ENCODE measurements around the gene NUP85. TPM values are rescaled to one million over a fixed set of nuclear protein-coding genes. Genes with fewer than 3 reads are reported as not detected.
A peak's percentile ranks its signal among the peaks of the same experiment; 100 is the strongest.
"Not testable (repeated sequence)": the region's sequence is repeated elsewhere in the genome, so short reads cannot be mapped to it uniquely, and the experiment has no call there.

The NUP85 gene, protein sequence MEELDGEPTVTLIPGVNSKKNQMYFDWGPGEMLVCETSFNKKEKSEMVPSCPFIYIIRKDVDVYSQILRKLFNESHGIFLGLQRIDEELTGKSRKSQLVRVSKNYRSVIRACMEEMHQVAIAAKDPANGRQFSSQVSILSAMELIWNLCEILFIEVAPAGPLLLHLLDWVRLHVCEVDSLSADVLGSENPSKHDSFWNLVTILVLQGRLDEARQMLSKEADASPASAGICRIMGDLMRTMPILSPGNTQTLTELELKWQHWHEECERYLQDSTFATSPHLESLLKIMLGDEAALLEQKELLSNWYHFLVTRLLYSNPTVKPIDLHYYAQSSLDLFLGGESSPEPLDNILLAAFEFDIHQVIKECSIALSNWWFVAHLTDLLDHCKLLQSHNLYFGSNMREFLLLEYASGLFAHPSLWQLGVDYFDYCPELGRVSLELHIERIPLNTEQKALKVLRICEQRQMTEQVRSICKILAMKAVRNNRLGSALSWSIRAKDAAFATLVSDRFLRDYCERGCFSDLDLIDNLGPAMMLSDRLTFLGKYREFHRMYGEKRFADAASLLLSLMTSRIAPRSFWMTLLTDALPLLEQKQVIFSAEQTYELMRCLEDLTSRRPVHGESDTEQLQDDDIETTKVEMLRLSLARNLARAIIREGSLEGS
- 56.8 TPM for polyA plus RNA-seq (2013, experiment 1 of 2)
- polyA plus RNA-seq (2013, experiment 2 of 2), result 51.3 TPM

DNA sequence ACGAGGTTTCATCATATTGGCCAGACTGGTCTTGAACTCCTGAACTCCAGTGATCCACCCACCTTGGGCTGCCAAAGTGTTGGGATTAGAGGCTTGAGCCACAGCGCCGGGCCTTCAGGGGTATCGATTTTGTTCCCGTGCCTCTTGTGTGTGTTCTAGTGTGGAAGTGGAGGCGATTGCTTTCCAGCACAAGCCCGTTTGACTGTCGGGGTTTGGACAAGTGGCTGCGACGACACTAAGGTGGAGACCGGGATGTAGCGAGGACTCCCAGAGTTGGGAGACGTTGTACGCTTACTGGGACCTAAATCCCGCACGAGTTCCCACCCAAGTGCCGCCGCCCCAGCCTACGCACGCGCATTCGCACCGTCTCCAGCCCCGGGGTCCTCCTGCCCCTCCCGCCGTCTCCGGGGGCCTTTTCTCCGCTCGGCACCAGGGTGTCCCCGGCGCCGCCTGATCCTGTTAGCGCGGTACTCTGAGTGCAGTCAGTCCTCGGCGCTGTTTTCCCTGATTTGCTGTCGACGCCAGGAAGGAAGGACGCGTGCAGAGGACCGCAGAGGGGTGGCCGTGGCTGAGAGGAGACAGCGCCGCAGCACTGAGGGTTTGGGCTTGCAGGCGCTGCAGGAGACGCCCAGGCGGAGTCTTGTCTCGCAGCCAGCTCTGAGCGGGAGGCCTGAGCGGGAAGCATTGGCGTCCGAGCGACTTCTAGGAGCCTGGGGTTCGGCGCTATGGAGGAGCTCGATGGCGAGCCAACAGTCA lies at the start of gene NUP85:
NUP85 (plus strand) TSS at position 643 of the 756 bp plus-strand sequence; CDS start at position 726, 83 bp downstream.
- 1% methylated on average over 54 to 55 of the region's 57 CpGs for WGBS, 2 experiments (ENCODE audit: insufficient coverage in 2 of 2)
- Histone ChIP-seq H3K36me3 (ENCODE audit: control insufficient read depth, insufficient read depth, low read length) (peaks cover 24% of the 10 kb centered on the region), H3K4me1 (ENCODE audit: control insufficient read depth, insufficient read depth, low read length, poor library complexity, severe bottlenecking) (no peaks in the 10 kb centered on the region), H3K4me3 (ENCODE audit: extremely low read depth, insufficient read depth, low read length, poor library complexity, severe bottlenecking) (peak within 1 kb of the TSS; percentile 95), H3K9me3 (ENCODE audit: control insufficient read depth, low read length) (no peaks in the 10 kb centered on the region), H3K27ac (ENCODE audit: low read depth, low read length, severe bottlenecking) (peak within 1 kb of the TSS; percentile 100)

DNA sequence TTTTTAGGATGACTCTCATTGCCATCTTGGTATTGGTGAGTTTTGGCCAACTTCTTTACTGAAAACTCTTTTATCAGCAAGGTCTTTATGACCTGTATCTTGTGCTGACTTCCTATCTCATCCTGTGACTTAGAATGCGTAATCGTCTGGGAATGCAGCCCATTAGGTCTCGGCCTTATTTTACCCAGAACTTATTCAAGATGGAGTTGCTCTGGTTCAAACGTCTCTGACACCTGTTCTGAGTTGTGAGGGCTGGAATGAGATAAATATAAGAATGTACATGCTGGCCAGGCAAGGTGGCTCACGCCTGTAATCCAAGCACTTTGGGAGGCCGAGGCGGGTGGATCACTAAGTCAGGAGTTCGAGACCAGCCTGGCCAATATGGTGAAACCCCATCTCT lies 47.0 kb upstream of the NUP85 start:
- H3K36me3 ChIP-seq (ENCODE audit: control insufficient read depth, insufficient read depth, low read length), result peaks cover 20% of the 10 kb centered on the region
- not testable (repeated sequence) for H3K27ac ChIP-seq (ENCODE audit: low read depth, low read length, severe bottlenecking); H3K9me3 ChIP-seq (ENCODE audit: control insufficient read depth, low read length); H3K4me1 ChIP-seq (ENCODE audit: control insufficient read depth, insufficient read depth, low read length, poor library complexity, severe bottlenecking); H3K4me3 ChIP-seq (ENCODE audit: extremely low read depth, insufficient read depth, low read length, poor library complexity, severe bottlenecking)
- WGBS, 2 experiments (ENCODE audit: insufficient coverage in 2 of 2), result 95 to 98% methylated on average over 6 to 7 of the region's 8 CpGs

DNA sequence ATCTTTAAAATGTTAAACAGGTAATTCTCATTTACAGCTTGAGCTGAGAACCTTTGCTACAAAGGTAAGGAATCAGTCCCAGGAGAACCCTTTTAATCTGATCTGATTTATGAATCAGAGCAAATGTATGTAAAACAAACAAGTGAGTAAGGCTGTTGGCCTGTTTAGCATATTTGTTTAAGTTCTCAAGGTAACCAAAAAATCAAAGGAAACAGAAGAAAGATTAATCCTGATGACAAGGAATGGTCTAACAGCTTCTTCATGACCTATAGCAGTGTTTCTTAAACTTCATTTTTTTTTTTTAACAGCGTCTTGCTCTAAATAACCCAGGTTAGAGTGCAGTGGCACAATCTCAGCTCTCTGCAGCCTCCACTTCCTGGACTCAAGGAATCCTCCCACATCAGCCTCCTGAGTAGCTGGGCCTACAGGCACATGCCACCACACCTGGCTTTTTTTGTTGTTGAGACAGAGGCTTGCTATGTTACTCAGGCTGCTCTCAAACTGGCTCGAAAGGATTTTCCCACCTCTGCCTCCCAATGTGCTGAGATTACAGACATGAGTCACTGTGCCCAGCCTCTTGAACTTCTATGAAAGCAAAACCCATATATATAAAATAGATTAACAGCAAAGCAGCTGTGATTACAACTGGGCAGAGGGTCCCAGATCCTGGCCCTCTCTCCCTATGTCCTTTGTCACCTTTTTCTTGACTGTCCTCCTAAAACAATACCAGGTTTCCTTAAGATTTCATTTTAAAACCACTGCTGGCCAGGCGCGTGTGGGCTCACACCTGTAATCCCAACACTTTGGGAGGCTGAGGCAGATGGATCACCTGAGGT lies 46.1 kb upstream of the NUP85 start:
- H3K4me1 ChIP-seq (ENCODE audit: control insufficient read depth, insufficient read depth, low read length, poor library complexity, severe bottlenecking), result peaks cover 10% of the 10 kb centered on the region
- H3K36me3 ChIP-seq (ENCODE audit: control insufficient read depth, insufficient read depth, low read length), result peaks cover 25% of the 10 kb centered on the region
- no peaks in the 10 kb centered on the region for H3K9me3 ChIP-seq (ENCODE audit: control insufficient read depth, low read length)
- peak overlapping the region; percentile 30 for H3K27ac ChIP-seq (ENCODE audit: low read depth, low read length, severe bottlenecking)
- 94 to 100% methylated on average over 2 to 3 of the region's 4 CpGs for WGBS, 2 experiments (ENCODE audit: insufficient coverage in 2 of 2)
- H3K4me3 ChIP-seq (ENCODE audit: extremely low read depth, insufficient read depth, low read length, poor library complexity, severe bottlenecking), result no peak overlapping the region

DNA sequence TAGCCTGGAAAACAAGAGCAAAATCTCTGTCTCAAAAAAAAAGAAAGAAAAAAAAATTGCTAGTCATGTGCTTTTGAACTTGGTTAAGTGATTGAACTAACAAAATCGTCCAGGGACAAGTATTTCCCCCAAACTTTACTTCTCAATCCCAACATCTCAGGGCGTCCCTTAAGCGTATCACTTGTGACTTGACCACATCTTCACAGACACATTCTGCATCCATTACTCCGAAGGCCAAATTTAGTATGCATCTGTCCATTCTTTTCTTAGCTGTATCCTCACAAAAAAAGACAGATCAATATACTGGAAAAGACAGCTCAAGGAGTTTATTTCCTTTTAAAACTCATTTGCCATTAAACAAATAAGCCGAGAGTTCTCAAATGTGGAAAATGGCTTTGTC lies 45.3 kb upstream of the NUP85 start:
- Histone ChIP-seq H3K27ac (ENCODE audit: low read depth, low read length, severe bottlenecking) (no peak overlapping the region), H3K36me3 (ENCODE audit: control insufficient read depth, insufficient read depth, low read length) (peaks cover 32% of the 10 kb centered on the region), H3K4me1 (ENCODE audit: control insufficient read depth, insufficient read depth, low read length, poor library complexity, severe bottlenecking) (peaks cover 5% of the 10 kb centered on the region), H3K4me3 (ENCODE audit: extremely low read depth, insufficient read depth, low read length, poor library complexity, severe bottlenecking) (no peak overlapping the region), H3K9me3 (ENCODE audit: control insufficient read depth, low read length) (no peaks in the 10 kb centered on the region)
- 88 to 96% methylated on average over 4 of the region's 5 CpGs for WGBS, 2 experiments (ENCODE audit: insufficient coverage in 2 of 2)

DNA sequence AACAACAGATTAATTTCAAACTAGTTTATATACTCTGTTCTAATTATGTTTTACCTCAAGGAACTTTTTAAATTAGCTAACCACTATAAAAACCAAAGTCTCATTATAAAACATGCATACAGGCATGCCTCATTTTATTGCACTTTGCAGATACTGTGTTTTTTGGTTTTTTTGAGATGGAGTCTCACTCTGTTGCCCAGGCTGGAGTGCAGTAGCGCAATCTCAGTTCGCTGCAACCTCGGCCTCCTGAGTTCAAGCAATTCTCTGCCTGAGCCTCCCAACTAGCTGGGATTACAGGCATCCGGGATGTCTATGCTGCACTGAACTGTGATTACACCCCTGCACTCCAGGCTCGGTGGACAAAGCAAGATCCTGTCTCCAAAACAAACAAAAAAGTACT lies 42.4 kb upstream of the NUP85 start:
- Histone ChIP-seq H3K4me1 (ENCODE audit: control insufficient read depth, insufficient read depth, low read length, poor library complexity, severe bottlenecking) (peaks cover 4% of the 10 kb centered on the region), H3K9me3 (ENCODE audit: control insufficient read depth, low read length) (no peaks in the 10 kb centered on the region), H3K36me3 (ENCODE audit: control insufficient read depth, insufficient read depth, low read length) (peaks cover 44% of the 10 kb centered on the region), H3K27ac (ENCODE audit: low read depth, low read length, severe bottlenecking) (no peak overlapping the region), H3K4me3 (ENCODE audit: extremely low read depth, insufficient read depth, low read length, poor library complexity, severe bottlenecking) (no peak overlapping the region)
- WGBS, 2 experiments (ENCODE audit: insufficient coverage in 2 of 2), result 87 to 97% methylated on average over 5 of the region's 5 CpGs

DNA sequence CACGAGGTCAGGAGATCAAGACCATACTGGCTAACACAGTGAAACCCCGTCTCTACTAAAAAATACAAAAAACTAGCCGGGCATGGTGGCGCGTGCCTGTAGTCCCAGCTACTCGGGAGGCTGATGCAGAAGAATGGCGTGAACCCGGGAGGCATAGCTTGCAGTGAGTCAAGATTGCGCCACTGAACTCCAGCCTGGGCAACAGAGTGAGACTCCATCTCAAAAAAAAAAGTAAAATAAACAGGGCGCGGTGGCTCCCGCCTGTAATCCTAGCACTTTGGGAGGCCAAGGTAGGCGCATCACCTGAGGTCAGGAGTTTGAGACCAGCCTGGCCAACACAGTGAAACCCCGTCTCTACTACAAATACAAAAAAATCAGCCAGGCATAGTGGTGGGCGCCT lies 40.9 kb upstream of the NUP85 start:
- H3K4me1 ChIP-seq (ENCODE audit: control insufficient read depth, insufficient read depth, low read length, poor library complexity, severe bottlenecking); H3K27ac ChIP-seq (ENCODE audit: low read depth, low read length, severe bottlenecking); H3K4me3 ChIP-seq (ENCODE audit: extremely low read depth, insufficient read depth, low read length, poor library complexity, severe bottlenecking); H3K9me3 ChIP-seq (ENCODE audit: control insufficient read depth, low read length): not testable (repeated sequence)
- WGBS, 2 experiments (ENCODE audit: insufficient coverage in 2 of 2), result 82 to 98% methylated on average over 11 to 12 of the region's 15 CpGs
- peaks cover 53% of the 10 kb centered on the region for H3K36me3 ChIP-seq (ENCODE audit: control insufficient read depth, insufficient read depth, low read length)

DNA sequence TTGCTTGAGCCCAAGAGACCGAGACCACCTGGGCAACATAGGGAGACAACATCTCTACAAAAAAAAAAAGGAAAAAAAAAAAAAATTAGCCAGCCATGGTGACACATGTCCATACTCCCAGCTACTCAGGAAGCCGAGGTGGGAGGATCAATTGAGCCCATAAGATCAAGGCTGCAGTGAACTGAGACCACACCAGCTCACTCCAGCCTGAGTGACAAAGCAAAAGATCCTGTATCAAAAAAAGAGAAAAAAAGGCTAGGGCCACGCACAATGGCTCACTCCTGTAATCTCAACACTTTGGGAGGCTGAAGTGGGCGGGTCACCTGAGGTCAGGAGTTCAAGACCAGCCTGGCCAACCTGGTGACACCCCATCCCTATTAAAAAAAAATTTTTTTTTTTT lies 36.5 kb upstream of the NUP85 start:
- Histone ChIP-seq H3K4me3 (ENCODE audit: extremely low read depth, insufficient read depth, low read length, poor library complexity, severe bottlenecking) (no peak overlapping the region), H3K27ac (ENCODE audit: low read depth, low read length, severe bottlenecking) (no peak overlapping the region), H3K4me1 (ENCODE audit: control insufficient read depth, insufficient read depth, low read length, poor library complexity, severe bottlenecking) (no peaks in the 10 kb centered on the region), H3K36me3 (ENCODE audit: control insufficient read depth, insufficient read depth, low read length) (peaks cover 84% of the 10 kb centered on the region), H3K9me3 (ENCODE audit: control insufficient read depth, low read length) (no peaks in the 10 kb centered on the region)
- WGBS, 2 experiments (ENCODE audit: insufficient coverage in 2 of 2), result 90% methylated on average over 2 of the region's 4 CpGs; no CpG with 5 or more reads in 1 of the 2 experiments

DNA sequence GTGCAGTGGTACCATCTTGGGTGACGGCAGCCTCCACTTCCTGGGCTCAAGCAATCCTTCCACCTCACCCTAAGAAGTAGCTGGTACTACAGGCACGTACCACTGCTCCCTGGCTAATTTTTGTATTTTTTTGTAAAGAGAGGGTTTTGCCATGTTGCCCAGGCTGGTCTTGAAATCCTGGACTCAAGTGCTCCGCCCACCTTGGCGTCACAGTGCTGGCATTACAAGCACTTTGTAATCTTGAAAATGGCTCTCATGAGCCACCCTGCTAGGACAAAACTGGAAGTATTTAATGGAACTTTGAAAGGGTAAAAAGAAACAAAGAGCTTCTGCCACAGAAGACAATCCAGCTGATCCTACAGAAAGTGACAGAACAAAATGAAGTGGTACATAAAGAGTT lies 32.0 kb upstream of the NUP85 start:
- Histone ChIP-seq H3K4me1 (ENCODE audit: control insufficient read depth, insufficient read depth, low read length, poor library complexity, severe bottlenecking) (no peaks in the 10 kb centered on the region), H3K36me3 (ENCODE audit: control insufficient read depth, insufficient read depth, low read length) (peaks cover 94% of the 10 kb centered on the region), H3K27ac (ENCODE audit: low read depth, low read length, severe bottlenecking) (no peak overlapping the region), H3K4me3 (ENCODE audit: extremely low read depth, insufficient read depth, low read length, poor library complexity, severe bottlenecking) (no peak overlapping the region), H3K9me3 (ENCODE audit: control insufficient read depth, low read length) (no peaks in the 10 kb centered on the region)
- WGBS, 2 experiments (ENCODE audit: insufficient coverage in 2 of 2), result 95 to 100% methylated on average over 2 of the region's 4 CpGs

DNA sequence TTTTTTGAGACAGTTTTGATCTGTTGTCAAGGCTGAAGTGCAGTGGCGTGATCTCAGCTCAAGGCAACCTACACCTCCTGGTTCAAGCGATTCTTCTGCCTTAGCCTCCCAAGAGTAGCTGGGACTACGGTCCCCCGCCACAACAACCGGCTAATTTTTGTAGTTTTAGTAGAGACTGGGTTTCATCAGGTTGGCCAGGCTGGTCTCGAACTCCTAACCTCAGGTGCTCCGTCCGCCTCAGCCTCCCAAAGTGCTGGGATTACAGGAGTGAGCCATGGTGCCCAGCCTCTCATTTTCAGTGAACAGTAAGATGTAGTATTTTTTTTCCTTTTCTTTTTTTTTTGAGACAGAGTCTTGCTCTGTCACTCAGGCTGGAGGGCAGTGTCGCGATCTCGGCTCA lies 30.5 kb upstream of the NUP85 start:
- H3K4me3 ChIP-seq (ENCODE audit: extremely low read depth, insufficient read depth, low read length, poor library complexity, severe bottlenecking), result no peak overlapping the region
- peaks cover 95% of the 10 kb centered on the region for H3K36me3 ChIP-seq (ENCODE audit: control insufficient read depth, insufficient read depth, low read length)
- no peak overlapping the region for H3K27ac ChIP-seq (ENCODE audit: low read depth, low read length, severe bottlenecking)
- 95 to 100% methylated on average over 9 to 11 of the region's 11 CpGs for WGBS, 2 experiments (ENCODE audit: insufficient coverage in 2 of 2)
- no peaks in the 10 kb centered on the region for H3K4me1 ChIP-seq (ENCODE audit: control insufficient read depth, insufficient read depth, low read length, poor library complexity, severe bottlenecking)
- no peaks in the 10 kb centered on the region for H3K9me3 ChIP-seq (ENCODE audit: control insufficient read depth, low read length)

DNA sequence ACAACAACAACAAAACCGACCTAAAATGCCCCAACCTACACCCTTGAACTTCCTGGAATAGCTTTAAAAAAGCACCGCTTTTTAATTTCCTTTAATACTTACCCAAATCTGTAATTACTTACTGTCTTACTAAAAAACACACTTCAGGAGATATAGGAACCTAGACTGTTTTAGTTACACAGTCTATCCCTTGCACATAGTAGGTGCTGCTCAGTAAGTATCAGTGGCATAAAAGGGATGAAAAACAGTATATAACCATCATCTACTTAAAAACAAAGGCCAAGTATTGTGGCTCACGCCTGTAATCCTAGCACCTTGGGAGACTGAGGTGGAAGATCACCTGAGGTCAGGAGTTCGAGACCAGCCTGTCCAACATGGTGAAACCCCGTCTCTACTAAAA lies 28.9 kb upstream of the NUP85 start:
- peaks cover 2% of the 10 kb centered on the region for H3K4me1 ChIP-seq (ENCODE audit: control insufficient read depth, insufficient read depth, low read length, poor library complexity, severe bottlenecking)
- peaks cover 94% of the 10 kb centered on the region for H3K36me3 ChIP-seq (ENCODE audit: control insufficient read depth, insufficient read depth, low read length)
- no peaks in the 10 kb centered on the region for H3K9me3 ChIP-seq (ENCODE audit: control insufficient read depth, low read length)
- 87 to 97% methylated on average over 3 of the region's 5 CpGs for WGBS, 2 experiments (ENCODE audit: insufficient coverage in 2 of 2)
- H3K4me3 ChIP-seq (ENCODE audit: extremely low read depth, insufficient read depth, low read length, poor library complexity, severe bottlenecking), result no peak overlapping the region
- no peak overlapping the region for H3K27ac ChIP-seq (ENCODE audit: low read depth, low read length, severe bottlenecking)

Data from mesodermal cell (in vitro differentiated cells).